NCI-H1417 treated with DMSO at 0.1 percent for 48 hours (cell line): ENCODE data around the gene LCT.
"Not testable (repeated sequence)": the region's sequence is repeated elsewhere in the genome, so short reads cannot be mapped to it uniquely, and the experiment has no call there.

Experiments used
- DNase-seq: peaks from one replicate; lab custom pipeline; 2025; lab: John Stamatoyannopoulos, UW

The LCT gene

DNA sequence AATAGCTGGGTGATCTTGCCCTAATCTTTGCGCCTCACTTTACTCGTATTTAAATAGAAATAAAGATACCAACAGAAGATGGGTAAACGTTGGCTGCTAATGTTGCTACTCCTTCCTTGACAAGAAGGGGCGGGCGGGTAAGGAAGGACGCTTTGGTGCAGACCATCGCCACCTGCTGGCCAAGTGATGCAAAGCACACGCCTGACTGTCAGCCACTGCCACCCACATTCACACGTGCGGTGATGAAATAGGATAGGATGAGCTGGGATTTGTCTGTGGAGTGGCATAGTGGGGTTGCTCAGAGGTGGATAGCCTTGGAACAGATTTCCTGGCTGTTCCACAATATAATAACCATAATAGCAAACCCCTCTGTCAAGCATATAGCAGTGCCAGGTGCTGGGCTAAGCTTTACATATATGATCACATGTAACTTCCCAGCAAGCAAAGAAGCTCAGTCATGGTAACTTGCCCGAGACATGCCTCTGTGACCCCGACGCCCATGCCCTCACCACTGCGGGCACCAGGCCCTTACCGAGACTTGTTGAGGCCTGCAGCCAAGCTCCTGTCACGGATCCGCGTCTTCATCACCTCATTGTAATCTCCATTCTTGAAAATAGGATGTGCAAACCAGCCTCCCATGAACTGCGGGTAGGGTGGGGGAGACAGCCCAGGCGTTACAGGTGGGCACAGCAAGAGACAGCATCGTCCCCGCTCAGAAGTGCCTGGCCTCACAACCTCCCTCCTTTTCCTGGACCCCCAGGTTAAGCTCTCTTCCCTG lies 39.3 kb downstream of the LCT start:
- no peak for DNase-seq

GRCh38 chr2:135796606-135797005 lies 40.4 kb downstream of the LCT start:
- DNase-seq = no peak

DNA sequence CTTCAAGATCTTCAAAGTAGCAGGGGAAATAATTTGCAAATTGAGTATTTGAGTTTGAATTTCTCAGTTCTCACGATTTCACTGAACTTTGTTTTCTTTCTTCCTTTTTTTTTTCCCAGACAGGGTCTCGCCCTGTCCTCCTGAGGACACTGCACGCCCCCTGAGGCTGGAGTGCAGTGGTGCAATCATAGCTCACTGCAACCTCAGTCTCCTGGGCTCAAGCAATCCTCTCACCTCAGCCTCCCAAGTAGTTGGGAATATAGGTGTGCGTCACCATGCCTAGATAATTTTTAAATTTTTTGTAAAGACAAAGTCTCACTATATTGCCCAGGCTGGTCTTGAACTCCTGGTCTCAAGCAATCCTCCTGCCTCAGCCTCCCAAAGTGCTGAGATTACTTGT lies 41.3 kb downstream of the LCT start:
- DNase-seq = not testable (repeated sequence)

DNA sequence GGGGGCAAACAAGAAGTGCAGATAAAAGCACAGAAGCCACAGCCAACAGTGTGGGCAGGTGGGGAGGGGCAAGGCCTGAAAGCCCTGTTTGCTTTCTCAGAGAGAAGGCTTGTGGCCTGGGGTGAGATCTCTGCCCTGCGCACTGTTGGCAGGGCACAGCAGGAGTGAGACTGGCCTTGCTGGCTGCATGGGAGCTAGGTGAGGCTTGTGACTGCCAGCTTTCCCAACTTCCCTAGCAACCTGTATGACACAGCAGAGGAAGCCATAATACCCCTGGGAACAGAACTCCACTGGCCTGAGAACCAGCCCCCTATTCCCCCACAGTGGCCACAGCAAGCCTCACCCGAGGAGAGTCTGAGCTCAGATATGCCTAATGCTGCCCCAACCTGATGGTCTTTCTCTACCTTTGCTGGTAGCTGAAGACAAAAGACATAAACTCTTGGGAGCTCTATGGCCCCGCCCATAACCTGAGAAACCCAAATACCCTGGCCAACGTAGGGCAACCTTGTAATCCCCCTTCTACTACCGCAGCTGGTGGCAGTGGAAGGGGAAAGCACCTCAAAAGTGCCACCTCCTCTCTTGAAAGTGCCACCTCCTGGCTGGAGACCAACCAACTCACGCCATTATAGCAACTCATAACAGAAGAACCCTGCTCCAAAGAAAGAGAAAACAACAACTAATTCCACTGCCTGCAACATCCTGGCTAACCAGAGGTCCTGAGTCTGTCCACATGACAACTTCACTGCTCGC lies 44.4 kb downstream of the LCT start:
- no peak for DNase-seq

GRCh38 chr2:135791418-135792190 lies 45.4 kb downstream of the LCT start:
- no peak for DNase-seq

- DNase-seq = no peak
Observed at GRCh38 chr2:135790423-135790822, 46.6 kb downstream of the LCT start.

DNA sequence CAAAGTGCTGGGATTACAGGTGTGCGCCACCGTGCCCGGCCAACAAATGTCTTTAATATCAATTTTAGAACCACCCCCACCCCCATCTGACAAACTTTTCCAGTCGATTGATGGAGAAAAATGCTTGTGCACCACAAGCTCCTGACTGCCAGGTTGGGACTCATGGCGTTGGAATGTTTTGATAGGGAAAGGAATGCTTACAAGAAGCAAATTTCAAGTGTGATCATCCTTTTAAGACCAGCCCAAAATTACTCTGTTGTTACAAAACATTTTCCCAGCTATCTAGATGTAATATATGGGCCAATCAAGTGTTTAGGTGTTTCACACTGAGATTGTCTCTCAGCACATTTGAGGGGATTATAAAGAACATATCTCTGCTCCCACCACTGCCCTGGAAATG lies 50.2 kb downstream of the LCT start:
- no peak for DNase-seq

DNA sequence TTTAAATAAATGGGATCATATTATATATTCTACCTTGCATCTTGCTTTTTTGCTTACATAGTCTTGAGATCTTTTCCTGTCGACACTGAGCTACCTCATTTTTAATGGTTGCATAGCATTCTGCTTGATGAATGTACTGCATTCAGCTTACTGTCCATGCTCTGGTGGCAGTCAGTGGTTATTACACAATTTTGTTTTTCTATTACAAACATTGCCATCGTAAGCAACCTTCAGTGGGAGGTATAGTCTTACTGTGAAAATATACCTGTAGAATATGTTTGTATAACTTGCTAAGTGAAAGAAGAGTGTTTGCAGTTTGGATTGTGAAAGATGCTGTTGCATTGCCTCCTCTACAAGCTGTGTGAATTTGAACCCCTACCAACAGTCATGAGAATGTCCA lies 52.0 kb downstream of the LCT start:
- DNase-seq = no peak

GRCh38 chr2:135783439-135783838 lies 53.5 kb downstream of the LCT start:
- DNase-seq = no peak

DNA sequence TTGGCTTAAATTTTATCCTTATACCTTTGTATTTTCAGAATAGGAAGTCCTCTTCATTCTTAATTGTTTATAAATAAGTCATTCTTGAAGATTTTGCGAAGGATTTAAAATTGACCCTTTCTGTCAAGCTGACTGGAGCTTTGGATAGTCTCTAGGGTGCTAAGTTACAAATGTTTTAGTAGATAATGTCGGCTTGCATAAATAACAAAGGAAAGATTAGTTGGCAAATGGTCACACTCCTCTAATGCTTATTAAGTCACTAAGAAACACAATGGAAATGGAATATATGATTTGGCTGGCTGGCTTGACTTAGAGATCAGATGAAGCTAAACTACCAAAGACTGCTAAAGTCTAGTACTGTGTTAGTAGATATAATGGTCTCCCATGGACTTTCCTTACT lies 54.8 kb downstream of the LCT start:
- no peak for DNase-seq

DNA sequence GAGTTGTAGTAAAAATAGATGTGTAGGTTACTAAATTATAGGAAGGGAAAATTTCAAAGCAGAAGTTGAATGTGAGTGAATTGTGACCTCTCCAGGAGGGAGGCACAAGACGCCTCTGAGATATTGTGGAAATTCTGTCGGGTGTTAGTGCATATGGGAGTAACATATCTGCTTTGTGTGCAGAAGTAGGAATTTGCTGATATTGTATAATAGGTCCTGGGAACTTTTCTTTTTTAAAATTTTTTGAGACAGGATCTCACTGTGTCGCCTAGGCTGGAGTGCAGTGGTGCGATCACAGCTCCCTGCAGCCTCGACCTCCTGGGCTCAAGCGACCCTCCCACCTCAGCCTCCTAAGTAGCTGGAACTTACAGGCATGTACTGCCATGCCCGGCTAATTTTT lies 60.6 kb downstream of the LCT start:
- no peak for DNase-seq

DNA sequence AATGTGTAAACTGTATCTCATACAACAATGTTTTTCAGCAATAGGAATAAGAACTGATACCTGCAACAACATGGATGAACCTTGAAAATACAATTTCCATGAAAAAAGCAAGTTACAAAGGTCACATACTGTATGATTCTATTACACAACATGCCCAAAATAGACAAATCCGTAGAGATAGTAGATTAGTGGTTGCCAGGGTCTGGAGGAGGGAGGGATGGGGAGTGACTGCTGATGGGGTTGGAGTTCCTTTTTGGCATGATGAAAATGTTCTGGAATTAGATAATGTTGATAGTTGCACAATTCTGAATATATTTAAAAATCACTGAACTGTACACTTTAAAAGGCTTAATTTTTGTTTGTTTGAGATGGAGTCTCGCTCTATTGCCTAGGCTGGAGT lies 61.6 kb downstream of the LCT start:
- no peak for DNase-seq

DNA sequence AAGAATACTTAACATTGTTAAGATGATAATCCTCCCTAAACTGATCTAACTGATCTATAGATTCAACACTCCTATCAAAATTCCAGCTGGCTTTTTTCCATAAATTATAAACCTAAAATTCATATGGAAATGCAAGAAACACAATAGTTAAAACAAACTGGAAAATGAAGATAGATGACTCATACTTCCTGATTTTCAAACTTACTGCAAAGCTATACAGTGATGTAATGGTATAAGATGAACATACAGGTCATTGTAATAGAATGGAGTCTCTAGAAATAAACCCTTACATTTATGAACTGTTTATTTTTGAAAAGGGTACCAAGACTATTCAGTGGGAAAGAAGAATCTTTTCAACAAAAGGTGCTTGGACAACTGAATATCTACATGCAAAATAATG lies 63.1 kb downstream of the LCT start:
- no peak for DNase-seq

- no peak for DNase-seq
Observed at GRCh38 chr2:135773319-135773718, 63.7 kb downstream of the LCT start.

GRCh38 chr2:135768863-135769262 lies 68.1 kb downstream of the LCT start:
- DNase-seq = no peak

GRCh38 chr2:135762530-135762929 lies 74.5 kb downstream of the LCT start:
- no peak for DNase-seq

DNA sequence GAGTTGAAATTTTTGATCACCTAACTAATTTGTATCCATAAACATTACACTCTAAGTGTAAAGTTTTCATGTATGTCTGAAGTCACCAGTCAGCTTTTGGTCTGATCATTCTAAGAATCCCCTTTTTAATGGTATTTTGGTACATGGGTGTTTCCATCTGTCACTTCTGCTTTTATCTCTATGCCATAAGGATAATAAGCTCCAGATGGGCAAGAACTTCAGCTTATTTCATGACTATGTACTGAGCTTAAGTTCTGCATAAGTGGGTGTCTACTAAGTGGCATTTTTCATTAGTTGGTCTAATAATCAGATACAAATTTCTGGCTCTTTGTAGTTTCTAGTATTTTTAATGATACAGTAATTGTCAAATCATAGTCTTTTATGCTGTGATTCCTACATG lies 75.0 kb downstream of the LCT start:
- DNase-seq = no peak

- DNase-seq = no peak
Observed at GRCh38 chr2:135756692-135757091, 80.3 kb downstream of the LCT start.

- no peak for DNase-seq
Observed at GRCh38 chr2:135755573-135755972, 81.4 kb downstream of the LCT start.

DNA sequence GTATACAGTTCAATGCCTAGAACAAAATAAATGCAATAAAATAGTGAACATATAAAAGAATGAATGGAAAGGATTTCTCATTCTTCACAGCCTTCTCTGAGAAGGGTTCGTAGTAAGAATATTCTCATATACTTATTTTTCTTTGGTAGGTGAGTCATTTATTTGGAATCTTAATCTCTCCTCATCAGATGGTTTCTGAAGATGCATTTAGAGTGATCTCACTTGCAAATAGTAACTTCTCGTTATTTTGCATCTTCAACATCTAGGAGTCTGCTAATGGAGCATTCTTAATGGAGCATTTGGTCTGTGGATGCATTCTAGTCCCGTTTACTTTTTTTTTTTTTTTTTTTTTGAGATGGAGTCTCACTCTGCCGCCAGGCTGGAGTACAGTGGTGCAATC lies 91.4 kb downstream of the LCT start:
- no peak for DNase-seq

DNA sequence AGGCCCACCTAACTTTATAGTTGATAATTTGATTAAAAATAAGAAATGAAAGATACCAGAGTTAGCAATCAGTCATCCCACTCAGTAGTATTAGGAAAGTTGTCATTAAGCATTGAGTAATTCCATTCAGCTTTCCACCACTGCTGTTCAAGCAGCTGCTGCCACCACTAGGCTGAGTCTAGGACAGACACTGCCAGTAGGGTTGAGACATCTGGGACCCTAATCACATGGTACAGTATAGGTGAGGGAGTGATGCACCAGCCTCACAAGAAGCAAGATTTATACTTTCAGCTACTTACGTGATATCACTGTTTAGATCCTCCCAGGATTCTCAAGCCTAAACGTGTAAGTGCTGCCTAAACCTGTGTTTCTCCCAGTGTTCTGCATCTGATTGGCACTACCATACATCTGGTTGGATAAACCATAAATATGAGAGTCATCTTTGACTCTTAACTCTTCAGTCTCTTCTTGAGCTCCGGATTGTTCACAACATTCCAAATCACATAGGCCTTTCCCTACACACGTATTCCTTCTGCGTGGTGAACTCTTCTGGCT lies 92.1 kb downstream of the LCT start:
- no peak for DNase-seq

GRCh38 chr2:135743860-135744259 lies 93.1 kb downstream of the LCT start:
- no peak for DNase-seq

DNA sequence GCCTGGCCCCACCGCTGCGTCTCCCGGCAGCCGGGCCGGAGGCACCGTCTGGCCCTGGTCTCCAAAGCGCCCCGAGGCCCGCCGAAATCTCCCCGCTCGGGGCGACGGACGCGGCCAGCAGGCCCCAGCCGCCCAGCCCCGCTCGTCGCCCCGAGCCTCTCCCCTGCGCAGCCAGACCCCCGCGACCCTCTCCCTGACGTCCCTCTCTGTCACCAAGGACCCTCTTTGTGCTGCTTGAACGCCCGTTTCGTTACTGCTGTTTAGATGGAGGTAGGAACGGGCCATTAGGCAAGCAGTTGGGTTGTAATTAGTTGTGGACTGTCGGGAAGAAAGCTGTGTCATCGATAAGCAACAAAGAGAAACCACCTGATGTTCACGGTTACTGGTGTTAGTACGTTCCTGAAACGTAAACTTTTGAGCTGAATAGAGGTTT lies 94.6 kb downstream of the LCT start:
- DNase-seq = peak; percentile 30
